Measurements from ENCODE around the gene HOXA3. TPM values are rescaled to one million over a fixed set of nuclear protein-coding genes. Genes with fewer than 3 reads are reported as not detected.
A peak's percentile ranks its signal among the peaks of the same experiment; 100 is the strongest.

The HOXA3 gene
- total RNA-seq, 1 experiment from 2014 or later: not detected

DNA sequence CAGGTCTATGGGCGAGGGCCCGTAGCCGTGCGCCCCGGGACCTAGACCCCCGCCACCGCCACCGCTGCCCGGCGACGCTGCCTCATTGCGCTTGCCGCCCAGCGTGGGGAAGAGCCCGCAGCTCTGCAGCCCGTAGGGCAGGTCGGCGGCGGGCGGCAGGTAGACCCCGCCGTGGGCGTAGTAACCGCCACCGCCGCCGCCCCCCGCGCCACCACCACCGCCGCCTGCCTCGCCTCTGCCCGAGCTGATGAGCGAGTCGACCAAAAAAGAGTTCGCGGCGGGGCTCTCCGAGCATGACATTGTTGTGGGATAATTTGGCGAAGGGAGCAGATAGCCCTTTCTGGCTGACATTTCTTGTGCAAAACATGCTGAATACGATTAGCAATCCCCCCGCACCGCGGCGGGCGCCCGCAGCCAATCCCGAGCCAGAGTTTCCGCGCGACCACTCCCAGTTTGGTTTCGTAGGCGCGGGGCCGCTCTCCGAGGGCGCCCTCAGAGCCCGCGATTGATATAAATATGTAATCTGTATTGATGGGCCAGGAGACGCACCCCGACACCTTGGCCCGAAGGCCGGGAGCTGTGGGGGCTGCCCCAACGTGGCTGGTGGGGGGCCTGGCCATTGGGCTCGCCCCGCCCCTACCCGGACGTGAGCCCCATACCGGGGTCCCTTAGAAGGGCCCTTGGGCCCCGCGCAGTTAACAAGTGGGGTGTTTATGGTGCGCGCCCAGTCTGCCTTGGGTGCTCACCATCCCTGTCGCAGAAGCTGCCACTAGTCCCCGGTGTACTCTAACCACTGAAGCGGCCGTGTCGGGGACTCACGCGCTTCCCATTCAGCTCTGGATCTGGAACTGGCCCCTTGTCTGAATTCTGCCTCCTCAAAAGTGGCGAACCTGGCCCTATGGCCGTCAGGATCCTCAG, 21.8 kb upstream of the HOXA3 start, which contains the start of gene HOXA10:
HOXA10 (minus strand) TSS at position 365 of the 918 bp plus-strand sequence; CDS start at position 351, 14 bp downstream.
- no peak within 1 kb of the TSS for H3K4me2 ChIP-seq (ENCODE audit: insufficient read depth, insufficient read length, low read length)
- peaks cover 97% of the 10 kb centered on the region for H3K27me3 ChIP-seq (ENCODE audit: insufficient read depth, low read length)
- peak; percentile 52 for DNase-seq
- Mint-ChIP-seq H3K27me3 (ENCODE audit: low read depth) (peaks cover 98% of the 10 kb centered on the region), H3K4me3 (peak within 1 kb of the TSS in 1 of 2 experiments; percentile 55; a peak in 3 of 5 replicates), H3K9me3 (peaks cover 6 to 22% of the 10 kb centered on the region in 2 experiments; a peak in 4 of 5 replicates), H3K27ac (no peak within 1 kb of the TSS), H3K4me1 (peaks cover 0 to under 1% of the 10 kb centered on the region in 2 experiments; a peak in 2 of 4 replicates), H3K36me3 (ENCODE audit: insufficient read depth in 1 of 3, low read depth in 3 of 3) (no peaks in the 10 kb centered on the region; a peak in 1 of 7 replicates)
- H4K8ac ChIP-seq (replicated peaks; ENCODE audit: insufficient read length, low read depth, low read length): no peak within 1 kb of the TSS
- H3K4me1 ChIP-seq (ENCODE audit: insufficient read depth, low read length): no peaks in the 10 kb centered on the region
- H3K4ac ChIP-seq (ENCODE audit: low read depth, low read length): no peak within 1 kb of the TSS
- no peak for TF ChIP-seq CTCF (conservative IDR thresholded peaks at IDR 0.05)
- H3K14ac ChIP-seq (ENCODE audit: insufficient read depth, low read length): no peak within 1 kb of the TSS
- no peak within 1 kb of the TSS for H3K9ac ChIP-seq (ENCODE audit: extremely low read depth, insufficient read length, low read length)
- WGBS (ENCODE audit: extremely low coverage, insufficient read length, low lambda C conversion rate): no CpG with 5 or more reads among the region's 82 CpGs
- H3T11ph ChIP-seq (ENCODE audit: low read length): no peak within 1 kb of the TSS
- H2BK120ac ChIP-seq (ENCODE audit: low read depth, low read length, poor library complexity, severe bottlenecking): no peak within 1 kb of the TSS
- no peak within 1 kb of the TSS for H2AK5ac ChIP-seq (ENCODE audit: insufficient read length, low read length)
- no peak within 1 kb of the TSS for H4K91ac ChIP-seq (ENCODE audit: insufficient read length, low read depth, low read length)
- H2AFZ ChIP-seq (ENCODE audit: low read length): no peak within 1 kb of the TSS
- no peaks in the 10 kb centered on the region for H3K79me1 ChIP-seq (ENCODE audit: insufficient read depth, low read depth, low read length, poor library complexity, severe bottlenecking)
- no peak within 1 kb of the TSS for H2BK5ac ChIP-seq (ENCODE audit: insufficient read length, low read length)
- no peak within 1 kb of the TSS for H3K18ac ChIP-seq (ENCODE audit: insufficient read length, low read depth, low read length)
- no peak within 1 kb of the TSS for H2BK15ac ChIP-seq (ENCODE audit: low read depth, low read length)
- no peak within 1 kb of the TSS for H3K23ac ChIP-seq (ENCODE audit: insufficient read length, low read depth, low read length)
- no peak within 1 kb of the TSS for H3K27ac ChIP-seq (ENCODE audit: insufficient read length, low read depth, low read length)
- no peaks in the 10 kb centered on the region for H4K20me1 ChIP-seq (ENCODE audit: control insufficient read depth, insufficient read depth, insufficient read length)
- H3K79me2 ChIP-seq (ENCODE audit: insufficient read depth, low read length): no peaks in the 10 kb centered on the region
- H4K5ac ChIP-seq (ENCODE audit: insufficient read length, low read depth, low read length): no peak within 1 kb of the TSS
- no peaks in the 10 kb centered on the region for H3K23me2 ChIP-seq (ENCODE audit: insufficient read length, low read depth, low read length, poor library complexity, severe bottlenecking)
- no peak within 1 kb of the TSS for H3K56ac ChIP-seq (ENCODE audit: insufficient read length, low read depth, low read length)
- no peaks in the 10 kb centered on the region for H3K9me3 ChIP-seq (ENCODE audit: control insufficient read depth, low read depth, low read length)
- no peak within 1 kb of the TSS for H2BK12ac ChIP-seq (ENCODE audit: insufficient read length, low read depth, low read length)
- no peak within 1 kb of the TSS for H2BK20ac ChIP-seq (ENCODE audit: low read depth, low read length, poor library complexity, severe bottlenecking)

Measured in H9 (cell line).